NCI-H1417 treated with DMSO at 0.1 percent for 48 hours (cell line): Measurements from ENCODE around the gene AFAP1.

ENCODE experiments used
- DNase-seq: peaks from one replicate; lab custom pipeline; 2025; lab: John Stamatoyannopoulos, UW

Gene AFAP1

GRCh38 chr4:7753931-7754465, 185.7 kb downstream of the AFAP1 start:
- no peak for DNase-seq

GRCh38 chr4:7753271-7753670, 186.4 kb downstream of the AFAP1 start:
- DNase-seq: no peak

- DNase-seq: no peak
Measured at GRCh38 chr4:7752649-7753048, 187.0 kb downstream of the AFAP1 start.

GRCh38 chr4:7750972-7751371, 188.7 kb downstream of the AFAP1 start:
- DNase-seq: no peak

- no peak for DNase-seq
Measured at GRCh38 chr4:7750523-7750922, 189.1 kb downstream of the AFAP1 start.

GRCh38 chr4:7747566-7747965, 192.1 kb downstream of the AFAP1 start:
- DNase-seq: no peak

- no peak for DNase-seq
Measured at GRCh38 chr4:7747062-7747385, 192.6 kb downstream of the AFAP1 start.

- no peak for DNase-seq
Measured at GRCh38 chr4:7746351-7747061, 193.2 kb downstream of the AFAP1 start.

- no peak for DNase-seq
Measured at GRCh38 chr4:7745301-7745885, 194.3 kb downstream of the AFAP1 start.

- DNase-seq: no peak
Measured at GRCh38 chr4:7744142-7744804, 195.4 kb downstream of the AFAP1 start.

- DNase-seq: no peak
Measured at GRCh38 chr4:7742807-7743280, 196.8 kb downstream of the AFAP1 start.

- no peak for DNase-seq
Measured at GRCh38 chr4:7741946-7742806, 197.5 kb downstream of the AFAP1 start.

GRCh38 chr4:7740866-7741525, 198.7 kb downstream of the AFAP1 start:
- DNase-seq: no peak

GRCh38 chr4:7739918-7740865, 199.5 kb downstream of the AFAP1 start:
- no peak for DNase-seq

- DNase-seq: no peak
Measured at GRCh38 chr4:7739077-7739917, 200.4 kb downstream of the AFAP1 start.

- DNase-seq: no peak
Measured at GRCh38 chr4:7738458-7739076, 201.1 kb downstream of the AFAP1 start.

- DNase-seq: no peak
Measured at GRCh38 chr4:7737752-7738457, 201.8 kb downstream of the AFAP1 start.

GRCh38 chr4:7737268-7737645, 202.4 kb downstream of the AFAP1 start:
- no peak for DNase-seq
